NCI-H187 treated with DMSO at 0.1 percent for 48 hours (cell line): ENCODE measurements around the gene STAC.

Experiments
- DNase-seq: peaks from one replicate; lab custom pipeline; 2025; lab: John Stamatoyannopoulos, UW

STAC gene, protein sequence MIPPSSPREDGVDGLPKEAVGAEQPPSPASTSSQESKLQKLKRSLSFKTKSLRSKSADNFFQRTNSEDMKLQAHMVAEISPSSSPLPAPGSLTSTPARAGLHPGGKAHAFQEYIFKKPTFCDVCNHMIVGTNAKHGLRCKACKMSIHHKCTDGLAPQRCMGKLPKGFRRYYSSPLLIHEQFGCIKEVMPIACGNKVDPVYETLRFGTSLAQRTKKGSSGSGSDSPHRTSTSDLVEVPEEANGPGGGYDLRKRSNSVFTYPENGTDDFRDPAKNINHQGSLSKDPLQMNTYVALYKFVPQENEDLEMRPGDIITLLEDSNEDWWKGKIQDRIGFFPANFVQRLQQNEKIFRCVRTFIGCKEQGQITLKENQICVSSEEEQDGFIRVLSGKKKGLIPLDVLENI

DNA sequence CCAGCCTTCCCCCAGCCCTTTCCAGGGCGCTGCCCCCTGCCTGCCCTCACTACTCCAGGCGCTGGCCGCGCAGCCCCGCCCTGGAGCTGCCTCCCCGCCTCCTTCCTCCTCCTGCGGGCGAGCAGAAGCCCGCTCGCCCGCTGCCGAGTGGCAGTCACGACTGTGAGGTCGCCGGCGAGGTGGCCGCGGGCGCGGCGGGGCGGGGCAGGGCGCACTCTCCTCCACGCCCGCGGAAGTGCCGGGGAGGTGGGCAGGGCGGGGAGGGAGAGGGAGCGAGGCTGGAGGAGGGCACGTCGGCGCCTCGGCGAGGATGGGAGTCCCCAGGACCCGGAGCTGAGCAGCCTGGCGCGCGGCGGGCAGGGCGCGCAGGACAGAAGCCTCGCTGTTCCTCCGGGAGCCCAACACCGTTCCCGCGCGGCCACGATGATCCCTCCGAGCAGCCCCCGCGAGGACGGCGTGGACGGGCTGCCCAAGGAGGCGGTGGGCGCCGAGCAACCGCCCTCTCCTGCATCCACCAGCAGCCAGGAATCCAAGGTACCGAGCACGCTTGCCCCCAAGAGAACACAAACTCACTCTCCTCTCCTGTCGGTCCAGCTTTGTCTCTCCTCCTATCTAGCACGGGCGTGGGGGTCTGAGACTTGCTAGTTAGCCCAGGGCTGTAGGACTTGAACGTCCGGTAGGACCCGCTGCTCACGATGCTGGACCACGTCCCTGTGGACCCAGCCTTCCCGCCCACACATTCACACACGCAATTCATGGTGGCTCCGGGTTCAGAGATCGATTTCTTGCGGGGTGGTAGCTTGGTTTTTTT is at the start of gene STAC:
Gene STAC (plus strand): TSS at position 284 of the 811 bp plus-strand sequence. CDS start 140 bp downstream, at position 424.
- no peak for DNase-seq

GRCh38 chr3:36332139-36332538 is 48.2 kb upstream of the STAC start:
- no peak for DNase-seq

DNA sequence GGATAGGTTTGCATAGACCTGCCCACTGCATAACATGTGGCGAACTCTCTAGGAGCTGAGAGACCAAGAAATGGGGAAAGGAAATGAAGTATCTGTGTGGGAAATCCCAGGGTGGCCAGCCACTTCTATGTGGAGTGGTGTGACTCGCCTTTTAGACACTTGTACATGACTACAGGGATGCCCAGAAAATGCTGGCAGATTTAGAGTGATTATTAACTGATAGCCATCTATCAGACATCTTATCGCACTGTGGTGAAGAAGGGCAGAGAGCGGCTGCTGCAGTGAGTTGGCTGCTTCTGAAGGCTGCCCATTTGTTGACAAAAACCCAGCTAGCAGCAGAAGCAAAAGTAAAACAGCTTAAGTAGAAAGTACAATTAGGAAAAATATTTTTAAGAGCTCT is 18.1 kb upstream of the STAC start:
- no peak for DNase-seq

DNA sequence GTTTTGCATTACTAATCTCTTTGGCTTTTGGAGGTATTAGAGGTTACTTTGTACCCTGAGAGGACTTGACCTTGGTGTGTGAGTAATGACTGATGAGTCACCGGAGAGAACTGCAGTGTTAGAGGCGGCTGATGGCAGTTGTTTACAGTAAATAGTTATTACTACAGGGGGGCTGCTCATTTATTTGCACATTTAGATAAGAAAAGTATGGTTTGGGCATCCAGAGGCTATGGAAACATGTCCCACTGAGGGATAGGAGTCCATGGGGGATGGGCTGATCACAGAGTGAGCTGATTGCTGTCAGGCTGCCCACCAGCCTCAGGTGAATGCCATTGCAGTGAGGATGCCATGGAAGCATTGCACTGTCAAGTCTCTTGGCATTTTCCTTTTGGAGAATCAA is 17.3 kb upstream of the STAC start:
- no peak for DNase-seq

DNA sequence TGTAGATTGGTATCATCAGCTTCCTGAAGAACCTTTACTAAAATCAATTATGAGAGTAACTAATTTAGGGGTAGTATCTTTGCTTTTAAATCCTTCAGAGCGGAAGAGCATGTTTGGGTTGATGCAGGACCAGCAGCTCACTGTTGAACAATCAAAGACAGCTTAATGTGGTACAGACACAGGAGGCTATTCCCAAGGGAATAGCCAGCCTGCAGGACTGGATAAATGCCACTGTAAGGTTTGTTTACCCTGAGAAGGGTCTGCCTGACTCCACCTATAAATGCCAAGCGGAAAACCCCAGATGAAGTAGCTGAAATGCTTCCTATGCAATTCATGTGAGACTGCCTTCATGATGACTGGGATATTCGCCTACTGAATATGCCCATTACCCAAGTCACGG is 16.0 kb upstream of the STAC start:
- peak; percentile 24 for DNase-seq

GRCh38 chr3:36365829-36366228 is 14.5 kb upstream of the STAC start:
- DNase-seq = no peak

GRCh38 chr3:36366308-36366707 is 14.0 kb upstream of the STAC start:
- DNase-seq = no peak

DNA sequence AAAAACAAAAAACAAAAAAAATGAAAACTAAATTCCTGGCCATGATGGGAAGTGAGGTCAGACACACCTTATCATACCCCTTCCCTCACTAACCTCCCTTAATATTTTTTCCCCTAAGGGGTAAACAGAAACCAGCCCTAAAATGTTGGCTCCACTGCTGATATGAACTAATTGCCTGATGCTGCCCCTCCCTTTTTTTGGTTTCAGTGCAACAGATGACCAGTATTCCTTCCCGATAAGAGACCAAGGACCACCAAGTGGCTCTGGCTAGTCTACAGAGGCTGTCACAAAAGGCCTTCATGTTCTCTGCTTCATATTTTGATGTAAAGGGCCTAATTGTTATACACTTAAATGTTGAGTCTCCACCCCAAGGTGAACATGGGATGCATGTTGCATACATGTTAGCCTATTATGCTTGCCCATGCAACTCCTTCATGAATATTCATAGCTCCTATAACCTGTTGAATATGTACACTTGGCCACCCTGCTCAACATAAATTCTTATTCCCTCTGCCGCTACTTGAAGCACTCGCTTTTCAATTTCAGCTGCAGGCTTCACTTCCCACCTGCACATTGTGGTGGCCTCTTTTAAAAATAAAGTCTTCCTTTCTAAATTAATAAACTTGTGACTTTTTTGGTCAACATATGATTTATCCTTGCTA is 12.3 kb upstream of the STAC start:
- no peak for DNase-seq

DNA sequence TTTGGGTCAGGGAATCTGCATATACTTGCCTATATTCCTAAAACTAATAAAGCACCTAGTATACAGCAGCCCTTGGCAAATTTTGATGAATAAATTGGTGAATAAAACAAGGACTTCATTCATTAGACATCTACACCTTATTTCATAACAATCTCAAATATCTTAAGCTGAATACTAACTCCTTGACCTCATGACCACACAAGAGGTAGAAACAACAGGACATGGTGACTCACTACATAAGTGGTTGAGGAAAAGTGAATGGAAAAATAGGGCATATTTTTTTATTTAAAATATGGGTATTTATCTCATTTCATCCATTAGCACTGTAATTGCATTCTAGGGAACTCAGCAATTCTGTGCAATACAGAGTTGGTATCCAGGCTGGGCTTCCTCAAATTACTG is 7.8 kb upstream of the STAC start:
- no peak for DNase-seq

DNA sequence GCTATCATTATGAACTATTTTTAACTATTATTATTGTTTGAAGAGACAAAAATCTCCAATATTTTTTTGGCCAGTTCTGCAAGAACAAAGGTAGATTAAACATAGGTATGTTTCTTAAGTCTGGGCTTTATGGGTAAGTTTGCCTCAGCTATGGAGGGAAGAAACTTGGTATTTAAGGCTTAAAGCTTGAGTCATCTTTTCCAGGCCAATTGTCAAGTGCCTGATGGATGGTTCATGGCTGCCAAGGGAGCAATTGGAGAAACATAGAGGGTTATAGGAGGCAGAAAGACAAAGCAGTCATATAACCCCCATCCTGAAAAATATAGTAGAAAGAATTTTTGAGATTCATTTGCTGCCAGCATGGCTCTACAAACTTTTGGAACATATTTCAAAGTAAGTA is 7.2 kb upstream of the STAC start:
- DNase-seq = no peak

GRCh38 chr3:36373666-36374065 is 6.6 kb upstream of the STAC start:
- no peak for DNase-seq

GRCh38 chr3:36379872-36380220 is 458 bp upstream of the STAC start:
- DNase-seq = no peak

DNA sequence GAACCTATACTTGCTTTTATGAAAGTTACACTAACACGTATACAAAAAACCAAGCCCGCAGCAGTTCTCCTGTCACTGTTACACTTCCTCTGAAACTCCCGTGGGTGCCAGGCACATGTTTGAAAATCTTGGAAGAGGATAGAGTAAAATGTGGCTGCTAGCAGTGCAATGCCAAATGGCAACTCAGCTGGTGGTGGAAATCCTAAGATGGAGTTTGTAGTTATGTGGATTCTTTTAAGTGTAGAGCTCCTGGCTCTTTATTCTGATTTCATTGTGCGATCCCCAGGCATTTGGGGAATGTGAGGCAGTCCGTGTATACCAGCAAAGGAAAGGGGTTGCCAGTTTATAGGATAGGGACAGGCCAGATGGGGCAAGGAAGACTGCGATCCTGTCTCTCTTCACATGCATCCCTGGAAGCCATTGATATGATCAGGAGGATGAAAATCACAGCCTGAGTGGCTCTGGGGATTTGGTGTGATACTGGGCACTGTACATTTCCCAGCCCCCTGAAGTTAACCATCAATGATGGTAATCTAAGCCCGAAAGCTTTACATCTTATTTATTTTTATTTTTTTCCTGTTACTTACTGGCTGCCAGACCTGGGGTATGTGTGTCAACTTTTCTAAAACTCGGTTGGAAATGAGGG is 1.1 kb downstream of the STAC start:
- DNase-seq = no peak

- no peak for DNase-seq
Observed at GRCh38 chr3:36393563-36393962, 13.3 kb downstream of the STAC start.

DNA sequence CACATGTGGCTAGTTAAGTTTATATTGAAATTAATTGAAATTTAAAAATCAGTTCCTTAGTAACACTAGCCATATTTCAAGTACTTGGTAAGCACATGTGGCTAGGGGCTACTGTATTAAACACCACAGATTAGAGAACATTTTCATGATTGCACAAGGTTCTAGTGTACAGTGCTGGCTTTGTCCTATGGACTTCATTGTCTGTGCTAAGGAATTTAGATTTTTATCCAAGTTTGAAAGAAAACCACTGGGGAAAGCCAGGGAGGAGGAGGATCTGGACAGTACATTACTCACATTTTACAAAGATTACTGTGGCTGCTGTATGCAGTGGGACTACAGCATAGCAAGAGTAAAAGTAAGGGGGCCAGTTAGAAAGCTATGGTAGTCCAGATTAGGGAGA is 13.9 kb downstream of the STAC start:
- no peak for DNase-seq

- no peak for DNase-seq
Observed at GRCh38 chr3:36397841-36398240, 17.5 kb downstream of the STAC start.

- no peak for DNase-seq
Observed at GRCh38 chr3:36399933-36400332, 19.6 kb downstream of the STAC start.

GRCh38 chr3:36401056-36401455 is 20.8 kb downstream of the STAC start:
- no peak for DNase-seq

GRCh38 chr3:36403661-36404060 is 23.4 kb downstream of the STAC start:
- no peak for DNase-seq

- no peak for DNase-seq
Observed at GRCh38 chr3:36405190-36405589, 24.9 kb downstream of the STAC start.

DNA sequence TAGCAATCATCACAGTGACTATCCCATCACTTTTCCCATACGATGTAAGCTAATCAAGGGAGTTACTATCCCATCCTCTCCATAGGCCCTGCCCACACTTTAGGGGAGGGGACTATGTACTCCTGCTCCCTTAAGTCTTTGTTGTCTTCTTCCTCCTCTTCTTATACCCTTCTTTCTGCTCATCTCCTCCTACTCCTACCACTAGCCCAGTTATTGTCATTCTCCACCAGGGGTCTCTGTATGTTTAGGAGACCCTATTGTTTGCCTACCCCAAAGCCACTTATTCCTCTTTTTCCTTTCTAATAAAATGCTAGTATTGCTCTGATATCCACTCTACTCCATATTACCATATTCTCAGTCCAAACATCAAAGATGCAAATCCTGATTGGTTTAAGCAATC is 27.8 kb downstream of the STAC start:
- no peak for DNase-seq

GRCh38 chr3:36409862-36410261 is 29.6 kb downstream of the STAC start:
- no peak for DNase-seq
